ENCODE measurements around the gene POR.

The POR gene

DNA sequence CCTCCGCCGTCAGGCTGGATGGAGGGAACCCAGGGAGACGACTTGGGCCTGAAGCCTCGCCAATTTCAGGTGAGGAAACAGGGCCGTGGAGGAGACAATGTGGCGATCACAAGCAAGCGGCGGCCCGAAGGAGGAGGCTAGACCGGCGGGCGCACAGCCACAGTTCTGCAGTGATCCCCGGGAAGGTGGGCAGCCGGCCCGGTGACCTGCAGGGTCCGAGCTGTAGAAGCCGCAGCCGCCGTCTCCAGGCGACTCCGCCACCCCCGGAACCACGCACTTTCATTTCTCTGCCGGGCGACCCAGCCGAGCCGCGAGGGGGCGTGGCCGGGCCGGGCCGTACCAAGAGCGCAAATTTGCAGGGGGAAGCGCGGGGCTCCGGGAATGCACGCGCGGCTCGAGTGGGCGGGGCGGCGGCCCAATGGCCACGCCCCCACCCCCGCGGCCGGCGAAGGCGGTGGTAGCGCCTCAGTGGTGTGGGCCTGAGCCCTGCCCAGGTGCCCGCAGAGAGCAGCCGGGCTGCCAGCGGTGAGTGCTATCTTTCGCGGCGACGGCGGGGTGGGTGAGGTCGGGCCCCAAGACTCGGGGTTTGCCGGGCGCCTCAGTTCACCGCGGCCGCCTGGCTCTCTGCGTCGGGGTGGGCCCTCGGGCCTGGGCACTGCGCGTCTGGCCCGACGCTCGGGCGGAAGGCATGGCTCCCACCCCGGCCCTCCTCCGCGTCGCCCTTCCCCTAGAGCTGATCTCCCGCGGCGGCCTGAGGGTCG is at the start of gene POR:
Gene POR (plus strand): TSS at position 501 of the 761 bp plus-strand sequence. CDS start 38,847 bp downstream, outside the sequence.
- peak within 1 kb of the TSS; percentile 91 to 98 (median 95) for H3K4me2 ChIP-seq
- no peak for TF ChIP-seq Cebpa-rat (IDR thresholded peaks at IDR 0.05)
- no peaks in the 10 kb centered on the region for H3K27me3 ChIP-seq
- H3K36me3 ChIP-seq: peaks cover 0 to 13% (median 5%) of the 10 kb centered on the region in 11 experiments; a peak in 6 of 22 replicates
- peak within 1 kb of the TSS; percentile 84 to 97 (median 93) for H3K9ac ChIP-seq
- H3K4me3 ChIP-seq: peak within 1 kb of the TSS; percentile 76 to 100 (median 96)
- no peaks in the 10 kb centered on the region for H3K9me3 ChIP-seq (replicated peaks in 1 of 11)
- peaks cover 35 to 48% (median 47%) of the 10 kb centered on the region in 11 experiments for H4K20me1 ChIP-seq
- H3K27ac ChIP-seq: peak within 1 kb of the TSS; percentile 79 to 91 (median 89)
- peaks cover 22 to 60% (median 41%) of the 10 kb centered on the region in 10 experiments for H3K4me1 ChIP-seq

DNA sequence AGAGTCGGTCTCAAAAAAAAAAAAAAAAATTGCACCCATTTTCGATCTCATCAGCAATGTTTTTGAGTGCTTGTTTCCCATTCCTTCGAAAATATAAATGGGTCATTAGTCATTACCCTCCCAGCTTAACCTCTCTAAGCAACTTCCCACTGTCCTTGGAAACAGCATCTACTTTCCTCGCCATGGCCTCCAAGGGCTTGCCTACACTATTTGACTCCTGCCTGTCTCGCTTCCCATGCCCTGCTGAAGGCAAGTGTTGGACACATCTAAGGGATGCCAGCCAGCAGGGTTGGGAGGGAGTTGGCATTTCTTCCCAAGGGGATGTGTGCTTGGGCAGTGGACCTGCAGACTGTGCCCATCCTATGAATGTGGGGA is 48.9 kb upstream of the POR start:
- no peak overlapping the region for H3K4me3 ChIP-seq
- H3K27ac ChIP-seq: peak overlapping the region in 3 of 11 experiments; percentile 10 to 53 (median 18); a peak in 2 of 22 replicates
- H3K27me3 ChIP-seq: no peaks in the 10 kb centered on the region
- TF ChIP-seq Cebpa-rat (IDR thresholded peaks at IDR 0.05): no peak
- H3K9me3 ChIP-seq (replicated peaks in 1 of 11): no peaks in the 10 kb centered on the region
- H4K20me1 ChIP-seq: no peaks in the 10 kb centered on the region
- H3K36me3 ChIP-seq: no peaks in the 10 kb centered on the region
- peaks cover 5 to 92% (median 24%) of the 10 kb centered on the region in 10 experiments for H3K4me1 ChIP-seq
- H3K4me2 ChIP-seq: peak overlapping the region in 5 of 11 experiments; percentile 45 to 79 (median 75); a peak in 9 of 22 replicates
- peak overlapping the region in 1 of 11 experiments; percentile 25; a peak in 2 of 22 replicates for H3K9ac ChIP-seq

DNA sequence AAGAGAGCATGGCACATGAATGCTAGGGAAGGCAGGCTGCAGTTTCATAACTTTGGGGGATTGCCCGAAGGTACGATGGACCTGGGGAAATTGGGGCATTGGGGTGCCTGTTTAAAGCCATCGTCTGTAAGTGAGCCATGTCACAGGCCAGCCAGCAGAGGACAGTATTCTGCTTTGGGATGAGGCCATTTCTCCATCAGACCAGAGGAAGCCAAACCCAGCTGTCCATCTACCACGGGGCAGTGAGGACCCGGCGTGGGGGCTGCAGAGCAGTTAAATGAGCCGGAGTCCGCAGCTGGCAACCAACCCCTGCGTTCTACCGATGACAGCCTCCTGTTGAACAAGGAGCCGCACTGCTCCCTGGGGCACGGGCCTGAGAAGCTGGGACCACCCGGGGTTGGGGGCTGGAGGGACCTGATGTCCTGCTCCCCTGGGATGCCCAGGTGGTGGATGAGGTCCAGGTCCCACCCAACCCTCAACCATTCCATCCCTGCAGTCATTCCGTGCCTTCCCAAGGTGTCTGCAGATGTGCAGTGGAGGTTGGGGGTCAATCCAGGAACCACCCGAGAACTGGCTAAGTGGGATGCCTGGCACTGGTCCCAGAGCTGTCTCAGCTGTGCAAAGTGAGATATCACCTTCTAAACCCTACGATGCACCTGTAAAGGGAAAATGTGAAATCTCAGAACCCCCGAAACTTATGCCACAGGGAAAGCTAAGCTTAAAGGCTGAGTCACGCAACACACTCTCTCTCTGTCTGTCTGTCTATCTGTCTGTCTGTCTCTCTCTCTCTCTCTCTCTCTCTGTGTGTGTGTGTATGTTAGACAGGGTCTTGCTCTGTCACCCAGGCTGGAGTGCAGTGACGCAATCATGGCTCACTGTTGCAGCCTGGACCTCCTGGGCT is 48.2 kb upstream of the POR start:
- Histone ChIP-seq H3K4me1 (peaks cover 0 to 92% (median 18%) of the 10 kb centered on the region in 10 experiments; a peak in 16 of 20 replicates), H3K9ac (peak overlapping the region in 1 of 11 experiments; percentile 25; a peak in 2 of 22 replicates), H3K27ac (peak overlapping the region in 5 of 11 experiments; percentile 0 to 53 (median 28); a peak in 6 of 22 replicates), H3K4me2 (peak overlapping the region in 6 of 11 experiments; percentile 6 to 79 (median 66); a peak in 10 of 22 replicates), H4K20me1 (no peaks in the 10 kb centered on the region), H3K27me3 (no peaks in the 10 kb centered on the region), H3K36me3 (no peaks in the 10 kb centered on the region), H3K4me3 (no peak overlapping the region), H3K9me3 (replicated peaks in 1 of 11) (no peaks in the 10 kb centered on the region)
- TF ChIP-seq Cebpa-rat (IDR thresholded peaks at IDR 0.05): peak in 4 of 11 experiments; percentile 25 to 57 (median 40); a peak in 4 of 22 replicates

DNA sequence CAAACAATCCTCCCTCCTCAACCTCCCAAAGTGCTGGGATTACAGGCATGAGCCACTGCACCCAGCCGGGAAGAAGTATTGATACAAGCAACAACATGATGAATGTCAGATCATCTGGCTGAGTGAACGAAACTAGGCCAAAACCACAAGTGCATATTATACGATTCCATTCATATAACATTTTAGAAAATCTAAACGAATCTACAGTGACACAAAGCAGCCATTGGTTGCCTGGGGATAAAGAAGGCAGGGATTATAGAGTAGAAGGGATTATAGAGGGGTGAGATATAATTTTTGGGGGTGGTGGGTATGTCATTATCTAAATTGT is 47.6 kb upstream of the POR start:
- Histone ChIP-seq H3K4me1 (peaks cover 0 to 92% (median 15%) of the 10 kb centered on the region in 10 experiments; a peak in 12 of 20 replicates), H3K4me3 (no peak overlapping the region), H3K36me3 (no peaks in the 10 kb centered on the region), H3K27ac (0 out of 22 replicates have a peak overlapping the region, but pooled peaks of 1 of the 11 experiments have one; percentile 28), H3K9me3 (replicated peaks in 1 of 11) (no peaks in the 10 kb centered on the region), H4K20me1 (no peaks in the 10 kb centered on the region), H3K9ac (no peak overlapping the region), H3K27me3 (no peaks in the 10 kb centered on the region), H3K4me2 (peak overlapping the region in 6 of 11 experiments; percentile 6 to 79 (median 66); a peak in 10 of 22 replicates)
- no peak for TF ChIP-seq Cebpa-rat (IDR thresholded peaks at IDR 0.05)

DNA sequence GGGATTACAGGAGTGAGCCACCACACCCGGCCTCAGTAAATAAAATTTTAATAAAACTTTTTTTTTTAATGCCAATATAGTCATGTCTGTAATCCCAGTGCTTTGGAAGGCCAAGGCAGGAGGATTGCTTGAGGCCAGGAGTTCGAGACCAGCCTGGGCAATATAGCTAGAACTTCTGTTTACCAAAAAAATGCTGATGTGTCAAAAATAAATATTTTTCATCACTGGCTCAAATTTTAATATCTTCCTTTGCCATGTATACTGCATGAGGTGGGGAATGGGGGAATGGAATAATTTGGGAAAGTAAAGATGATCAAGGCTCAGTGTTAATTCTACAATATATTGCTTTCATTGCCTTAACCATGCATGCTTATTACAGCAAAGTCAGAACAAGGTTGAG is 46.8 kb upstream of the POR start:
- Histone ChIP-seq H3K27me3 (no peaks in the 10 kb centered on the region), H3K36me3 (no peaks in the 10 kb centered on the region), H3K4me3 (no peak overlapping the region), H3K4me1 (peaks cover 0 to 92% (median 16%) of the 10 kb centered on the region in 10 experiments; a peak in 12 of 20 replicates), H3K4me2 (0 out of 22 replicates have a peak overlapping the region, but pooled peaks of 1 of the 11 experiments have one; percentile 43), H3K9me3 (replicated peaks in 1 of 11) (no peaks in the 10 kb centered on the region), H3K27ac (no peak overlapping the region), H3K9ac (no peak overlapping the region), H4K20me1 (no peaks in the 10 kb centered on the region)
- TF ChIP-seq Cebpa-rat (IDR thresholded peaks at IDR 0.05): no peak

DNA sequence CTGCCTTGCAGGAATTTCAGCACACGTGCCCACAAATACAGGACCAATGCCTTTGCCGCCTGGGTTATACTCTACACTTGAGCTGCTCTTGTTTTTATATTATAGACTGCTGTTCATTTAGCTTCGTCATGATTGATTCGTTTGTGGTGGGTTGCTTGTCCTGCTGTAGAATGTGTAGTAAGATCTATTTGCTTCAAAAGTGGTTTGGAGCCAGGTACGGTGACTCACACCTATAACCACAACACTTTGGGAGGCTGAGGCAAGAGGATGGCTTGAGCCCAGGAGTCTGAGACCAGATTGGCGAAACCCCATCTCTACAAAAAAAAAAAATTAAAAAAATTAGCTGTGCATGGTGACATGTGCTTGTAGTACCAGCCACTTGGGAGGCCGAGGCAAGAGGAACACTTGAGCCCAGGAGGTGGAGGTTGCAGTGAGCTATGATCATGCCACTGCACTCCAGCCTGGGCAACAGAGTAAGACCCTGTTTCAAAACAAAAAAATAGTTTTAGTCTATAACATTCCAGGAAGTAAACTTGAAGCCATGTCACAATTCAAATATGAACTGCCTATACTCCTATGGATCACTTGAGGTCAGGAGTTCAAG is 45.1 kb upstream of the POR start:
- Histone ChIP-seq H3K27ac (no peak overlapping the region; a peak in 1 of 22 replicates), H4K20me1 (no peaks in the 10 kb centered on the region), H3K27me3 (no peaks in the 10 kb centered on the region), H3K4me2 (peak overlapping the region in 4 of 11 experiments; percentile 26 to 48 (median 45); a peak in 6 of 22 replicates), H3K4me1 (peaks cover 0 to 83% (median 16%) of the 10 kb centered on the region in 10 experiments; a peak in 12 of 20 replicates), H3K9ac (no peak overlapping the region), H3K4me3 (no peak overlapping the region), H3K9me3 (replicated peaks in 1 of 11) (no peaks in the 10 kb centered on the region), H3K36me3 (no peaks in the 10 kb centered on the region)
- TF ChIP-seq Cebpa-rat (IDR thresholded peaks at IDR 0.05): no peak

DNA sequence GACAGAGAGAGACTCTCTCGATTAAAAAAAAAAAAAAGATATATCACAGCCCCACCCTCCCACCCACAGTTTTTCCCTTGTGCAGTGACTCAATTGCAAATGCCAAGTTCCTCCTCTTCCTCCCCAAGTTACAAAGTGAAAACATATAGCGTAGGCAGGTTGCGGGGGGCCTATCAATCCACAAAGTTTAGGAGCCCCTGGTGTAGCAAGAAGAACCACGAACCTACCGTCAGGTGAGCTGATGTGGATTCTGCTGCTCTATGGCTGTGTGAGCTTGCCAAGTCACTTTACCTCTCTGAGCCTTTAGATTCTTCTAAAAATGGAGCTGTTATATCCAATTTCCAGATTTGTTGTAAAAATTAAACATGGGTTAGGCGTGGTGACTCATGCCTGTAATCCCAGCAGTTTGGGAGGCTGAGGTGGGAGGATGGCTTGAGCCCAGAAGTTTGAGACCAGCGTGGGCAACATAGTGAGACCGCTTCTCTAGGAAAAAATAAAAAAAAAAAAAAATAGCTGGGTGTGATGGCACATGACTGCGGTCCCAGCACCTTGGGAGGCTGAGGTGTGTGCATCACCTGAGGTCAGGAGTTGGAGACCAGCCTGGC is 44.3 kb upstream of the POR start:
- no peak for TF ChIP-seq Cebpa-rat (IDR thresholded peaks at IDR 0.05)
- no peaks in the 10 kb centered on the region for H3K27me3 ChIP-seq
- no peak overlapping the region for H3K9ac ChIP-seq
- peaks cover 0 to 83% (median 16%) of the 10 kb centered on the region in 10 experiments; a peak in 12 of 20 replicates for H3K4me1 ChIP-seq
- no peaks in the 10 kb centered on the region for H3K36me3 ChIP-seq
- H3K4me2 ChIP-seq: peak overlapping the region in 3 of 11 experiments; percentile 28 to 71 (median 65); a peak in 6 of 22 replicates
- no peaks in the 10 kb centered on the region for H3K9me3 ChIP-seq (replicated peaks in 1 of 11)
- H3K27ac ChIP-seq: peak overlapping the region in 1 of 11 experiments; percentile 5; a peak in 3 of 22 replicates
- H4K20me1 ChIP-seq: no peaks in the 10 kb centered on the region
- H3K4me3 ChIP-seq: no peak overlapping the region

Measured in BLaER1 treated with 17β-estradiol and CSF1 and Interleukin-3, amounts not matched to agents 10 nM and 100 nM (cell line).